ENCODE measurements around the gene TOR1AIP2.

Gene TOR1AIP2

DNA sequence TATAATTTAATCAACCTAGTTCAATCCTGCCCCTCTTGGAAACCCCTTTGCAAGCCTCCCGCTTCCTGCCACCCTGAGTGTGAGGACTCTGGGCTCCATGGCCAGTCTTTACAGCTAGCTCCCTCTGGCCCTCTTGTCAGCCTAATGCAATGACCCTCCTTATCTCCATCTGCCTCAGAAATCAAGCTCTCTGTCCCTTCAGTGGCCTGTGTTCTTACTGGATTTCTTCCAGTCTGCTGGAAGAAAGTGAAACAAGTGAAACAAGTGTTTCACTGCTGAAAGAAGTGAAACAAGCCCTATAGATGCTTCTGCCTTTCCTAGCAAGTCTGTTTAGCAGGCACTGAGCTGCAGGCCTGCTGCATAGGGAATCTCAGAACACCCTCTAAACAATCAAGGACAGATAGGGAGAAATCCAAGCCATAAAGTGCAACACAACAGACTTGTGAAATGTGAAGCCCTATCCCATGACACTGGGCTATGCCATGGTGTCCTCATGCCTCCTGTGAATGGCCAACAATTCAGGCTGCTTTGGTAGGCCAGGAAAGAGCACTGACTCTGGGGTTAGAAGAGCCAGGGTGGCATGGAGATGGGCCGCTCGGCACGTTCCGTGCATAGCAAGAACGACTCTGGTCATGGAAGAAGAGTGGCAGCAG lies 78.6 kb downstream of the TOR1AIP2 start:
- Histone ChIP-seq H3K27me3 (ENCODE audit: insufficient read depth, low read length) (0 out of 2 replicates have a peak, but pooled peaks cover 4% of the 10 kb centered on the region), H3K9ac (ENCODE audit: low read length) (no peak overlapping the region), H3K79me2 (ENCODE audit: insufficient read depth, low read length) (no peaks in the 10 kb centered on the region), H3K27ac (ENCODE audit: low read depth, low read length, poor library complexity, severe bottlenecking) (no peak overlapping the region), H3K9me2 (ENCODE audit: low read depth, low read length) (no peaks in the 10 kb centered on the region), H3K4me3 (ENCODE audit: low read depth, low read length, poor library complexity, severe bottlenecking) (no peak overlapping the region), H3F3A (ENCODE audit: insufficient read depth, low read length) (no peaks in the 10 kb centered on the region), H3K4me1 (ENCODE audit: insufficient read depth, low read length, severe bottlenecking) (no peaks in the 10 kb centered on the region), H2AFZ (ENCODE audit: low read length) (no peak overlapping the region), H3K36me3 (ENCODE audit: insufficient read depth, low read length) (no peaks in the 10 kb centered on the region), H3K9me3 (ENCODE audit: low read length) (no peaks in the 10 kb centered on the region), H3K4me2 (ENCODE audit: low read length) (no peak overlapping the region), H4K20me1 (ENCODE audit: insufficient read depth, low read length) (no peaks in the 10 kb centered on the region)
- TF ChIP-seq, protein P1, sequence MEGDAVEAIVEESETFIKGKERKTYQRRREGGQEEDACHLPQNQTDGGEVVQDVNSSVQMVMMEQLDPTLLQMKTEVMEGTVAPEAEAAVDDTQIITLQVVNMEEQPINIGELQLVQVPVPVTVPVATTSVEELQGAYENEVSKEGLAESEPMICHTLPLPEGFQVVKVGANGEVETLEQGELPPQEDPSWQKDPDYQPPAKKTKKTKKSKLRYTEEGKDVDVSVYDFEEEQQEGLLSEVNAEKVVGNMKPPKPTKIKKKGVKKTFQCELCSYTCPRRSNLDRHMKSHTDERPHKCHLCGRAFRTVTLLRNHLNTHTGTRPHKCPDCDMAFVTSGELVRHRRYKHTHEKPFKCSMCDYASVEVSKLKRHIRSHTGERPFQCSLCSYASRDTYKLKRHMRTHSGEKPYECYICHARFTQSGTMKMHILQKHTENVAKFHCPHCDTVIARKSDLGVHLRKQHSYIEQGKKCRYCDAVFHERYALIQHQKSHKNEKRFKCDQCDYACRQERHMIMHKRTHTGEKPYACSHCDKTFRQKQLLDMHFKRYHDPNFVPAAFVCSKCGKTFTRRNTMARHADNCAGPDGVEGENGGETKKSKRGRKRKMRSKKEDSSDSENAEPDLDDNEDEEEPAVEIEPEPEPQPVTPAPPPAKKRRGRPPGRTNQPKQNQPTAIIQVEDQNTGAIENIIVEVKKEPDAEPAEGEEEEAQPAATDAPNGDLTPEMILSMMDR (IDR thresholded peaks at IDR 0.05; ENCODE audit: low read length): no peak
- no peak for TF ChIP-seq EZH2 (IDR thresholded peaks at IDR 0.05; ENCODE audit: borderline replicate concordance, low read length)

DNA sequence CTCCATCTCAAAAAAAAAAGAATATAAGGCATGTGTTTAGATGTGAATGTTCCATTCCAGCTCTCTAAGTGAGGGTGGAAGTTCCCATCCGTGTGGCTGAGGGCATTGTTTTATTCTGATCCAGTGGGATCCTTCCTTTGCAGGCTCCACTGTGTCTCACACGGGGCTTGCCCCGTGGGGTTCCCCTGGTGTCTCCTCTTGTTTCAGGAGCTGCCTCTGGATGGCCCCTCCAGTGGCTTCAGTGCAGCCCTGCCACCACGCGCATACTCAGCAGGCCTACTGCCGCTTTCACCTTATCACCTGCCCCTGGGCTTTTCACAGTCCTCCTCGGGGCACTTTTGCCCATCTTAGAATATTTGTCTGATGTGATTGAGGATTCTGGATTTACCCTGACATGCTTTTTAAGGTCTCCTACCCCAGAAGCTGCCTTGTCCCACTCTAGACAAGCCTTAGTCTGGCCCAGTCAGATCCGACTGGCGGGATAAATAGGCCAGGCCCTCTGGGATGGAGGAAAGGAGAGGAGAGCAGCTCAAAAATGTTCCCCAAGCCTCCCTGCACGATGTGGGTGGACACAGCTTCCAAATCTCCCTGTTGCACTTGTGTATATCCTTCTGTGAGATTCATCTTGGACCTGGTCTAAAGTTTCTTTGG lies 79.3 kb downstream of the TOR1AIP2 start:
- Histone ChIP-seq H4K20me1 (ENCODE audit: insufficient read depth, low read length) (no peaks in the 10 kb centered on the region), H3F3A (ENCODE audit: insufficient read depth, low read length) (no peaks in the 10 kb centered on the region), H3K4me3 (ENCODE audit: low read depth, low read length, poor library complexity, severe bottlenecking) (no peak overlapping the region), H2AFZ (ENCODE audit: low read length) (no peak overlapping the region), H3K27me3 (ENCODE audit: insufficient read depth, low read length) (0 out of 2 replicates have a peak, but pooled peaks cover 4% of the 10 kb centered on the region), H3K36me3 (ENCODE audit: insufficient read depth, low read length) (no peaks in the 10 kb centered on the region), H3K4me1 (ENCODE audit: insufficient read depth, low read length, severe bottlenecking) (no peaks in the 10 kb centered on the region), H3K79me2 (ENCODE audit: insufficient read depth, low read length) (no peaks in the 10 kb centered on the region), H3K4me2 (ENCODE audit: low read length) (no peak overlapping the region), H3K9ac (ENCODE audit: low read length) (no peak overlapping the region), H3K27ac (ENCODE audit: low read depth, low read length, poor library complexity, severe bottlenecking) (no peak overlapping the region), H3K9me2 (ENCODE audit: low read depth, low read length) (no peaks in the 10 kb centered on the region), H3K9me3 (ENCODE audit: low read length) (no peaks in the 10 kb centered on the region)
- TF ChIP-seq, protein P1 (IDR thresholded peaks at IDR 0.05; ENCODE audit: low read length): no peak
- no peak for TF ChIP-seq EZH2 (IDR thresholded peaks at IDR 0.05; ENCODE audit: borderline replicate concordance, low read length)

DNA sequence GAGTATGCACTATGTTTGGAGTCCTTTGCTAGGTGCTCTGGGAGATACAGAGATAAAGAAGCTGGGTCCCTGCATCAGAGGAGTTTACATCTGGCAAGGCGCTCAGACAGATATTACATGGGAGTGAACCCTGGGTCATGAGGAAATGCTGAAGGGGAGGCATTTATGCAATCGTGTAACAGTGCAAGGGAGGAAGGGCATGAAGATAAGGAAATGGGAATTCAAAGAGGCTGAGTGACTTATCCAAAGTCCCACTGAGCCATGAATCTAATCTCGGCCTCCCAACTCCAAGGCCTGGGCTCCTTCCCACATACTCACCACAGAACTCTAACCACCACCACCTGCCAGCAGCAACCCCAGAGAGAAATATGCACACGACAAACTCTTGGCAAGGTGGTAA lies 82.9 kb downstream of the TOR1AIP2 start:
- H3F3A ChIP-seq (ENCODE audit: insufficient read depth, low read length): no peaks in the 10 kb centered on the region
- no peaks in the 10 kb centered on the region for H3K4me1 ChIP-seq (ENCODE audit: insufficient read depth, low read length, severe bottlenecking)
- H3K36me3 ChIP-seq (ENCODE audit: insufficient read depth, low read length): no peaks in the 10 kb centered on the region
- no peaks in the 10 kb centered on the region for H3K9me2 ChIP-seq (ENCODE audit: low read depth, low read length)
- TF ChIP-seq EZH2 (IDR thresholded peaks at IDR 0.05; ENCODE audit: borderline replicate concordance, low read length): no peak
- TF ChIP-seq, protein P1 (IDR thresholded peaks at IDR 0.05; ENCODE audit: low read length): no peak
- no peak overlapping the region for H3K4me2 ChIP-seq (ENCODE audit: low read length)
- H2AFZ ChIP-seq (ENCODE audit: low read length): no peak overlapping the region
- no peaks in the 10 kb centered on the region for H3K79me2 ChIP-seq (ENCODE audit: insufficient read depth, low read length)
- no peak overlapping the region for H3K4me3 ChIP-seq (ENCODE audit: low read depth, low read length, poor library complexity, severe bottlenecking)
- 0 out of 2 replicates have a peak, but pooled peaks cover 4% of the 10 kb centered on the region for H3K27me3 ChIP-seq (ENCODE audit: insufficient read depth, low read length)
- H3K27ac ChIP-seq (ENCODE audit: low read depth, low read length, poor library complexity, severe bottlenecking): no peak overlapping the region
- no peaks in the 10 kb centered on the region for H3K9me3 ChIP-seq (ENCODE audit: low read length)
- no peaks in the 10 kb centered on the region for H4K20me1 ChIP-seq (ENCODE audit: insufficient read depth, low read length)
- H3K9ac ChIP-seq (ENCODE audit: low read length): no peak overlapping the region

All from OCI-LY1 (cell line).